Left lung (tissue), 10 donors: ENCODE results near the gene IGSF1. TPM values are rescaled to one million over a fixed set of nuclear protein-coding genes. Genes with fewer than 3 reads are reported as not detected.

Source experiments
- ATAC-seq: fragments of 200-7000 bp; cut with Tn5 transposase; one replicate; pipeline ENCODE4 v1.9.1; 2020; ENCODE audit warnings: moderate library complexity
- DNase-seq, 4 donors: peaks; one replicate each; pipeline ENCODE4 v3.0.0-alpha.2; 2013 to 2020
- H3K27ac ChIP-seq, 2 donors: fragments of 200-600 bp; sonication (generic) in 1 of 2; one replicate each; pipeline versions ENCODE4 v1.5.0 to v1.8.0; 2020 to 2021
- H3K27me3 ChIP-seq, 2 donors: fragments of 200-600 bp; sonication (generic) in 1 of 2; one replicate each; pipeline versions ENCODE4 v1.5.0 to v1.8.0; 2020 to 2021
- H3K36me3 ChIP-seq, 2 donors: fragments of 200-600 bp; sonication (generic) in 1 of 2; one replicate each; pipeline versions ENCODE4 v1.5.0 to v1.8.0; 2020 to 2021
- H3K4me1 ChIP-seq, 2 donors: fragments of 200-600 bp; one replicate each; pipeline ENCODE4 v1.8.0; 2021
- H3K4me3 ChIP-seq, 2 donors: fragments of 200-600 bp; sonication (generic) in 1 of 2; one replicate each; pipeline versions ENCODE4 v1.5.0 to v1.8.0; 2020 to 2021; ENCODE audit warnings: mild to moderate bottlenecking in 1 of 2
- H3K9me3 ChIP-seq, 2 donors: fragments of 200-600 bp; sonication (generic) in 1 of 2; one replicate each; pipeline versions ENCODE4 v1.5.0 to v1.8.0; 2020 to 2021
- CTCF ChIP-seq, 2 donors: fragments of 200-600 bp; sonication (generic) in 1 of 2; IDR thresholded peaks; one replicate each; pipeline versions ENCODE4 v1.5.0 to v1.8.0; 2021; ENCODE audit warnings: antibody characterized with exemption in 2 of 2
- intact Hi-C, 2 donors: fragments of 100-400 bp; cut with DNase I; formaldehyde crosslinking; loops; one replicate each; pipeline versions ENCODE4 v1.11.2 to v1.14.2; 2022
- polyA plus RNA-seq, 6 donors: library from polyadenylated mRNA; unstranded; fragments of 120-200 nt; gene quantifications; one replicate each; pipeline ENCODE4 v1.2.1, GENCODE V29; 2013; ENCODE audit not compliant: insufficient read length in 6 of 6
- total RNA-seq, 2 donors: library from RNA; stranded (reverse); fragmentation: NEBNext Ultra II Directional; extraction: Animal tissue kit (Norgen Biotek cat#: 25700); gene quantifications; one replicate each; pipeline ENCODE4 v1.2.1, GENCODE V29; 2021
- donor health status: DM: no; HTN: yes; CAD: no.
- donor health status: DM: no; HTN: no; CAD: no.

Gene IGSF1
- total and polyA plus RNA-seq, 8 donors: 12.4 to 21.7 (median 16.0) TPM; not detected in 2

- H3K4me1 ChIP-seq: no peaks in the 10 kb centered on the region
- intact Hi-C loops: no loop called here
- no peak overlapping the region for H3K4me3 ChIP-seq
- no peaks in the 10 kb centered on the region for H3K9me3 ChIP-seq
- H3K27me3 ChIP-seq: peaks cover 0 to 3% of the 10 kb centered on the region in 2 donors
- H3K27ac ChIP-seq: no peak overlapping the region
- TF ChIP-seq CTCF (IDR thresholded peaks at IDR 0.05): no peak
- ATAC-seq (no peak), DNase-seq (no peak)
- H3K36me3 ChIP-seq: no peaks in the 10 kb centered on the region
Observed at GRCh38 chrX:131239057-131239456, 50.0 kb downstream of the IGSF1 start.

- no peaks in the 10 kb centered on the region for H3K9me3 ChIP-seq
- DNase-seq: no peak
- no peak for ATAC-seq
- intact Hi-C loops: no loop called here
- no peaks in the 10 kb centered on the region for H3K4me1 ChIP-seq
- no peak for TF ChIP-seq CTCF (IDR thresholded peaks at IDR 0.05)
- no peaks in the 10 kb centered on the region for H3K36me3 ChIP-seq
- no peak overlapping the region for H3K27ac ChIP-seq
- H3K27me3 ChIP-seq: peaks cover 0 to 3% of the 10 kb centered on the region in 2 donors
- H3K4me3 ChIP-seq: no peak overlapping the region
Observed at GRCh38 chrX:131237363-131237762, 51.7 kb downstream of the IGSF1 start.

DNA sequence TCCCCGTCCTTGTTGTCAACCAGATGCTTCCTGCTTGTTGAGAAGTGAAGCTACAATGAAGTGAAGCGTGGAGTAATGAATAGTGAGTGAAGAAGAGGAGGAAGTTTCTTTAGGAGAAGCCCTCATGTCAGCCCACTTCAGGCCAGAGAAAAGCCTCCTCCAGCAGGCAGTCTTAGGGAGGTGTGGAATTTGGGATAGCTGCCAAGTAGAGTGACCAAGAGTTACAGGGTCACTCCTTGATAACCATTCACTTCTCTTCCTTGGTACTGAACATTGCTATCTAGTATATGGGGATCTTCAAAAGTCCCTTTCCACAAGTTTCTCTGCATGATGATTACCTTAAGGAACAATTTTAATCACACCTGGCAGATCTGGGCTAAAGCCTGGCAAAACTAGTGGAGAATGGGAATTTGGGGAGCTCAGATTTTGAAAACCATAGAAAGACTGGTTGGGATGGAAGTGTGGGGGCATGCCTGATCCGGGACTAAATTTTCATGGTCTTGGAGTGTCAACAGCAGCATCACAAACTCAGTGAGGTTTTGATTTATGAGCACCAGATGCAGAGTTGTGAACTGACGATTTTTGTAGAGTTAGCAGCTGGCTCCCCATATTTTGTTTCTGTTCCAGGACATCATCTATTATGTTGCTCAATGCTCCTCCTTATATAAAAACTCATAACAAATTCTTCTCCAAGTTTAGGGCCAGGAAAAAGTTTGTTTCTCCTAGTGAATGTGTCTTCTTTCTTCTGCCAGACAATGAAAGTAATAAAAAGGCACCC is 53.1 kb downstream of the IGSF1 start:
- H3K4me3 ChIP-seq: no peak overlapping the region
- peak in 2 of 4 donors; percentile 42 to 51 for DNase-seq
- no peaks in the 10 kb centered on the region for H3K4me1 ChIP-seq
- peaks cover 0 to 3% of the 10 kb centered on the region in 2 donors for H3K27me3 ChIP-seq
- no peaks in the 10 kb centered on the region for H3K9me3 ChIP-seq
- H3K36me3 ChIP-seq: no peaks in the 10 kb centered on the region
- intact Hi-C loops: no loop called here
- TF ChIP-seq CTCF (IDR thresholded peaks at IDR 0.05): no peak
- H3K27ac ChIP-seq: no peak overlapping the region
- ATAC-seq: no peak

GRCh38 chrX:131227608-131228007 is 61.5 kb downstream of the IGSF1 start:
- no peaks in the 10 kb centered on the region for H3K36me3 ChIP-seq
- no peak for ATAC-seq
- H3K27ac ChIP-seq: no peak overlapping the region
- H3K4me1 ChIP-seq: no peaks in the 10 kb centered on the region
- no peak overlapping the region for H3K4me3 ChIP-seq
- no peaks in the 10 kb centered on the region for H3K27me3 ChIP-seq
- no peaks in the 10 kb centered on the region for H3K9me3 ChIP-seq
- intact Hi-C loops: no loop called here
- TF ChIP-seq CTCF (IDR thresholded peaks at IDR 0.05): no peak
- no peak for DNase-seq

- Histone ChIP-seq H3K4me1 (no peaks in the 10 kb centered on the region), H3K36me3 (no peaks in the 10 kb centered on the region), H3K9me3 (no peaks in the 10 kb centered on the region), H3K4me3 (no peak overlapping the region), H3K27me3 (no peaks in the 10 kb centered on the region), H3K27ac (no peak overlapping the region)
- intact Hi-C loops: no loop called here
- DNase-seq (no peak), ATAC-seq (no peak)
- no peak for TF ChIP-seq CTCF (IDR thresholded peaks at IDR 0.05)
Observed at GRCh38 chrX:131226591-131226990, 62.5 kb downstream of the IGSF1 start.
